GM23338 (cell line): ENCODE measurements around the gene CALML5.

Experiments used
- CREB1 ChIP-seq: fragments of 250-450 bp; sonication (Bioruptor Pico); IDR thresholded peaks from 2 replicates; pipeline ENCODE4 v1.5.0; 2020; ENCODE audit warnings: low read depth, mild to moderate bottlenecking, moderate library complexity
- CTCF ChIP-seq, 2 experiments: fragments of 200-600 bp in 1 of 2; sonication (generic) in 1 of 2; conservative IDR thresholded peaks; 2 replicates each; pipeline versions ENCODE4 v1.5.1 to v1.6.1; 2016 to 2017; ENCODE audit warnings: antibody characterized with exemption in 2 of 2, low read depth in 2 of 2, mild to moderate bottlenecking in 2 of 2, moderate library complexity in 1 of 2
- ETS1 ChIP-seq: IDR thresholded peaks from 2 replicates; pipeline ENCODE4 v1.6.1; 2016; ENCODE audit warnings: antibody characterized with exemption
- EZH2 ChIP-seq: fragments of 200-600 bp; sonication (generic); IDR thresholded peaks from one replicate; pipeline ENCODE4 v1.8.0; 2017; ENCODE audit warnings: antibody characterized with exemption, mild to moderate bottlenecking, low read depth; ENCODE audit not compliant: unreplicated experiment
- EZH2phosphoT487 ChIP-seq: fragments of 200-600 bp; sonication (generic); IDR thresholded peaks from one replicate; pipeline ENCODE4 v1.8.1; 2018; ENCODE audit warnings: antibody characterized with exemption; ENCODE audit not compliant: unreplicated experiment
- JUNB ChIP-seq: IDR thresholded peaks from one replicate; pipeline ENCODE4 v1.6.1; 2016; ENCODE audit warnings: antibody characterized with exemption; ENCODE audit not compliant: unreplicated experiment
- NANOG ChIP-seq: IDR thresholded peaks from 2 replicates; pipeline ENCODE4 v1.6.1; 2016; ENCODE audit warnings: antibody characterized with exemption, borderline replicate concordance
- POLR2AphosphoS5 ChIP-seq: IDR thresholded peaks from 2 replicates; pipeline ENCODE4 v1.6.1; 2016; ENCODE audit warnings: antibody characterized with exemption, low read depth
- REST ChIP-seq: IDR thresholded peaks from one replicate; pipeline ENCODE4 v1.6.1; 2018; ENCODE audit warnings: antibody characterized with exemption; ENCODE audit not compliant: unreplicated experiment
- STAT1 ChIP-seq: IDR thresholded peaks from one replicate; pipeline ENCODE4 v1.6.1; 2016; ENCODE audit warnings: antibody characterized with exemption; ENCODE audit not compliant: unreplicated experiment
- ZNF114 ChIP-seq: fragments of 250-450 bp; sonication (Bioruptor Pico); IDR thresholded peaks from 2 replicates; pipeline ENCODE4 v1.5.0; 2020; ENCODE audit warnings: mild to moderate bottlenecking, moderate library complexity
- ZNF331 ChIP-seq: fragments of 250-450 bp; sonication (Bioruptor Pico); IDR thresholded peaks from 2 replicates; pipeline ENCODE4 v1.5.0; 2020; ENCODE audit warnings: low read depth, mild to moderate bottlenecking, moderate library complexity
- ZNF462 ChIP-seq: fragments of 250-450 bp; sonication (Bioruptor Pico); IDR thresholded peaks from 2 replicates; pipeline ENCODE4 v1.5.0; 2020; ENCODE audit warnings: mild to moderate bottlenecking, moderate library complexity

- TF ChIP-seq CTCF (conservative IDR thresholded peaks at IDR 0.05; ENCODE audit: low read depth in 2 of 2) (no peak), REST (no peak), EZH2 (no peak), POLR2AphosphoS5 (no peak), JUNB (no peak), EZH2phosphoT487 (no peak), ZNF114 (CRISPR knock-in tag) (no peak), CREB1 (CRISPR knock-in tag) (no peak), NANOG (no peak), ZNF331 (no peak), STAT1 (no peak), ETS1 (no peak), ZNF462 (CRISPR knock-in tag) (no peak)
These were observed 48.6 kb downstream of the CALML5 start for GRCh38 chr10:5450605-5451384.
